ENCODE measurements around the gene SEC24D. TPM values are rescaled to one million over a fixed set of nuclear protein-coding genes. Genes with fewer than 3 reads are reported as not detected.
A peak's percentile ranks its signal among the peaks of the same experiment; 100 is the strongest.

SEC24D gene
- total RNA-seq, 2 donors from 2014 or later: 41.0 to 62.7 TPM

DNA sequence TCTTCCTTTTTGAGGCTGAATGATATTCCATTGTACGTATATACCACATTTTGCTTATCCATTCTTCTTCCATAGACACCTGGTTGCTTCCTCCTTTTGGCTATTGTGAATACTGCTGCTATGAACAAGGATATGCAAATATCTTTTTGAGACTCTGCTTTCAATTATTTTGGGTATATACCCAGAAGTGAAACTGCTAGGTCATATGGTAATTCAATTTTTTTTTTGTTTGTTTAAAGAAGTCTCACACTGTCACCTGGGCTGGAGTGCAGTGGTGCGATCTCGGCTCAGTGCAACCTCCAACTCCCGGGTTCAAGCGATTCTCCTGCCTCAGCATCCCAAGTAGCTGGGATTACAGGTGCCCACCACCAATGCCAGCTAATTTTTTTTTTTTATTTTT, 75.4 kb downstream of the SEC24D start:
- DNase-seq: no peak
- ATAC-seq: no peak
- intact Hi-C loops (cut with DNase I, micrococcal nuclease): no loop called here

DNA sequence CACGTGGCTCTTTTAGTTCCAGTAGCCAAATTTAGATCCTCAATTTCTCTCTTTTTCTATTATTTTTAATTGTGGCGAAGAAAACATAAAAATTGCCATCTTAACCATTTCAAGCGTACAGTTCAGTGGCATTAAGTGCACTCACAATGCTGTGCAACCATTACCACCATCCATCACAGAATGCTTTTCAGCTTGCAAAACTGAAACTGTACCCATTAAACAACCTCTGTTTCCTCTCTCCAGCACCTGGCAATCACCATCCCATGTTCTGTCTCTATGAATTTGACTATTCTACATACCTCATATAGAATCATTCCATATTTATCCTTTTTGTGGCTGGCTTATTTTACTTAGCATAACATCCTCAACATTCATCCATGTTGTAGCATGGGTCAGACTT, 75.8 kb downstream of the SEC24D start:
- intact Hi-C loops (cut with DNase I, micrococcal nuclease): no loop called here
- ATAC-seq (no peak), DNase-seq (no peak)

DNA sequence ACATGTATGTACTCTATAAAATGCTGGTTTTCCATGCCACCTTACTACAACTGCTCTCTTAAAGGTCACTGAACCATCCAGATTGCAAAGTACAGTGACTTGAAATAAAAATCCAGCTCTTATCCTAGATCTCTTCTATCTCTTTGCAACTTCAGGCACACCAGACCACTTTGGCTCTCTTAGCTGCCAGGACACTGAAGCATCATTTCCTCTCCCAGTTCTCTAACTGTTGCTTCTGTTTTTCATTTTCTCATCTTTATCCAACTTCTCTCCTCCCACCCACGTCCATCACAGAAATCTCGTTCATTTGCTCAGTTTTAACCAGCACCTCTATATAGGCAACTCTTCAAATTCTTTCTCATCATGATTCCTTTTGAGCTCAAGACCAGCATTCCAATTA, 76.4 kb downstream of the SEC24D start:
- DNase-seq: no peak
- ATAC-seq: no peak
- intact Hi-C loops (cut with DNase I, micrococcal nuclease): no loop called here

DNA sequence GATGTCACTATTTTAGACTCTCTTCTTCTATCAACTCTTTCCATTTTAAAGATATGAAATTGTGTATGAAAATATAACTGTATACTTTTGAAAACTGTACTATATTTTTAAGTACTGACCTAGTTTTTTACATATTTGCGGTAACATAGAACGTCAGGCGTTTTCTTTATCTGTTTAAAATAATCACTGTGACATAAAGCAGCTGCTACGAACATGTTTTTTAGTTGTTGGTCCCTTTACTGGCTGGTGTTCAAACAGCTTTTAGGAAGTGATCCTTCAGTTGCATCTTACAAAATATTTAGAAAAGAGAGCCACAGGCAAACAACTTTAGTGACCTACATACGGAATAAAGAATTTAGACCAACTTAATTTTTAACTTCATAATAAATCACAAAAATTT, 77.6 kb downstream of the SEC24D start:
- DNase-seq (no peak), ATAC-seq (no peak)
- intact Hi-C loops (cut with DNase I, micrococcal nuclease): no loop called here

DNA sequence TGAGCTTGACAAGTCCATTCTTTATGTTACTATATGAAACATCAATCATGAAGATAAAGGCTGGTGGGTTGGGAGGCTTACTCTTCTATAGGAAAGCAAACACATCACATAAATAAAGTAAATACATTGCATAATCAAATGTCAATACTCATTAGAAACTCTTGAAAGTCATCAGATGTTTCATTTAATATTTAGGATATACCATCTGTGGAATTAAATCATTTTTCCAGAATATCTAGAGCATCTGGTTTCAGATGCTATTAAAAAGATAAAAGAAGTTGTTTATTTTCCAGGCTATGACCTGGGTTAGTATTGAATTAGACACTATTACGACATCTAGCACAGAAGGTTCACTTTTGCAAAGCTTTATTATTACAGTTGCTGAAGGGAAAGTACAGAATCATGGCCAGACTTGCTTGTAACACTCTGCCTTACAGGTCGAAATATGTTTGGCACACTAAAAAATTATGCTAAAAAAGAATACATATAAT, 78.1 kb downstream of the SEC24D start:
- ATAC-seq: no peak
- DNase-seq: no peak
- intact Hi-C loops (cut with DNase I, micrococcal nuclease): no loop called here

DNA sequence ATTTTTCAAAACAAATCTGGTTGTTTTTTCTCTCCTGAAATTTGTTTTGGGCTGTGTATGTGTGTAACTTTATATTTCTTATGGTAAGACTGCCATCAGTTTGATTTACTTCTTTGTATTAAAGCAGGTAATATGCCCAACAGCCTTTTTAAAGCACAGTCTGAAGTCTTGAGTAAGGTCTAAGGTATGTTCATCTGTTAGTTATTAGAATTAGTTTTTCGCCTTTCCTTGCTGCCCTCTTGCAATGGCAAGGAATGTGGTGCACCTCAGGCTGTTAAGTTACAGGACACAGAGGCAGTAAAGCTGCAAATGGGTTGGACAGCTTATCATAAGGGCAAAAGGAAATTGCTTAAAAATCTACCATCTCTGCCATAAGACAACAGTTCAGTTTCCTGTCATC, 79.0 kb downstream of the SEC24D start:
- DNase-seq (no peak), ATAC-seq (no peak)
- intact Hi-C loops (cut with DNase I, micrococcal nuclease): no loop called here

DNA sequence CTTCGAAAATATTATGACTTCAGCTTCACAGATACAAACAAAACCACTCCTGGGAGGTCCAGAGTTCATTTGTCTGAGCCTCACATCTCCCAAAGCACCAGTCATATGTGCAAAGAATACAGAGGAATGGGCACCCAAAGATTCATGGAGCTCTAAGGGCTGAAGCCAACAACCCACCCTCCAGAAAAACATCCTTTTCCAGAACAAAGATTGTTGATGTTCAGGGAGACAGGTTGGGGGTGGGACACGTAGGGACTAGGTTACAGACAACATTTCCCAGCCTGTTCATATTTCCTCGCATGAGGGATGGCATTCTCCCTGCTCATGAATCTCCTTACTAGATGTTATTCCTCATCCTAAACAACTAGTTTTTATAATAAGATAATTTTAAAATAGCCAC, 79.5 kb downstream of the SEC24D start:
- DNase-seq: no peak
- ATAC-seq: no peak
- intact Hi-C loops (cut with DNase I, micrococcal nuclease): no loop called here

DNA sequence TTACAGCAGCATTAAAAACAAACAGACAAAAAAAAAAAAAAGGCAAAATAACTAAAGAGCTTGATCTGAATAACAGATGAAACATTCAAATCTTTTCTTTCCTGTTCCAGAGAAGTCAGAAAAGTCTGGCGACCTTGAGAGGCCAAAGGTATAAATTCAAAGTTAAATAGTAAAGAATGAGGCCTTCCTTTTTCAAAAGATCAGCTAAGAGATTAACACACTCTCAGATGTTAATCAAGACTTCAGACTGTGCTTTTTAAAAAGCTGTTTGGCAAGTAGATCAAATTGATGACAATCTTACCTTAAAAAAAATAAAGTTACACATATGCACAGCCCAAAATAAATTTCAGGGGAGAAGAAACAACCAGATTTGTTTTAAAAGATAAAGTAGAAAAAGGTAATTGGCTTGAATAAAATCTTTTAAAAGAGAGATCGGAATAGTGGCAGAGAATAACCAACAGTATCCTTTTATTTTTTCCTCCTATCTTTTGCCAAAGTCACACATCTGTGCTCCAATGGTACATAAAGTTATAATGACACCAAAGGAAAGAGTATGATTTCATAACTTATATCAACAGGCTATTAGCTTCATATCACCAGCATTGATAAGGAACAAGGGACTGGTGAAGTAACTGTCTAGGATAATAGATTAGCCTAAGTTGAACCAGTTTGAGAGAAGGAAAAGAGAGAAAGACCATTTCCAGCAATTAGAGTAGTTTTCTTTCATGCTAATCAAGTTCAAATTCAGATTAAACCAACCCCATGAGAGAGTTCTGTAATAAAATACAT, 80.3 kb downstream of the SEC24D start:
- ATAC-seq: no peak

DNA sequence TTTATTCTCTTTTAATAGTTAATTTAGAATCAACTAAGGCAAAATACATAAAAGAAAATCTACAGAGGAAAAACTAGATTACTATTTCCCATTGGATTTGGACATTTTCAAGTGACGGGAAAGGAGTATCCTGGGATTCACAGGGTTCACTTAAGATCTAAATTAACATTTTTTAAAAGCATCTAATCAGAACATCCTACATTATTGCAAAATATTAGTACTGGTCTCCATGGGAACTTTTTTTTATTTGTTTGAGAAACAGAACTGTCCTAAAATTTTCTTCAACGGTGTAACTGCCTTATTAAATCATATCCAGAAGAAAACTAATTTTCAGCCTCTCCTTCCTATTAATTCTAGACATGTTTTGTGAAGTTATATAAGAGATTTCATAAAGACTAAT, 81.0 kb downstream of the SEC24D start:
- no peak for ATAC-seq
- intact Hi-C loops (cut with DNase I, micrococcal nuclease): no loop called here

More for the DNA sequence above, 80.3 kb downstream of the SEC24D start:
- no peak for DNase-seq
- intact Hi-C loops (cut with DNase I, micrococcal nuclease): no loop called here

DNA sequence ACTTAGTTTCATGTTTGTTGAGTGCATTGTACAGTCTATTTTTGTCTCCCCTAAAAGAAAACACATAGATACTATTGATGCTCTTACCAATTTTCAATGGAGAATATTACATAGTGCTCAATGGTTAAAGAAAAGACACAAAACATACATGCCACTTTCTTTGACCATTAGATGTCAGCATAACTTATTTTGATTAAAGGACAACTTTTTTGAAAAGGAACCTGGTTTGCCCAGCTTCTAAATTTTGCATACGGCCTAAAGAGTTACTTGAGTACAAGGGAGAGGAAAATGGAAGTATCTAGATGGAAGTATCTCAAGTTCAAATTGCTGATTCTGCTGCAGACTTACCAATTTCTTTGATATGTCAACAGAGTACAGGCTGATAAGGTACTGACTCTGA, 82.2 kb downstream of the SEC24D start:
- no peak for DNase-seq
- intact Hi-C loops (cut with DNase I, micrococcal nuclease): no loop called here
- ATAC-seq: no peak

More for the DNA sequence above, 81.0 kb downstream of the SEC24D start:
- no peak for DNase-seq

DNA sequence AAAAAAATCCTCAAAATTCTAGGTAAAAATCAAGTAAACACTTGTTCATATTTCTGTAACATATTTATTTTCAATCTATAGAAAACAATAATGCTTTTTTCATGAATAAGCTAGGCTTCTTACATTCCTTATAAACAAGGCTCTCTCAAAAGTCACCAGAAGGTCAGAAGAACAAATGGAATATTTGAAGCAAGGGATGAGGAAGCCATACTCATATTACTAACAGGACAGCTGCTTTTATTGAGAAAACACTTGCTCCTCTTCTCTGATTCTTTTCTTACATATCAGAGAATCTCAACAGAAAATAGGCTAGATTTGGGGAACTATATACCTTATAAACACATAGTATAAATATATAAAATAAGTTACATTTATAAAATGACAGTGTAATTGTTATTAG, 82.8 kb downstream of the SEC24D start:
- intact Hi-C loops (cut with DNase I, micrococcal nuclease): no loop called here
- DNase-seq (no peak), ATAC-seq (no peak)

DNA sequence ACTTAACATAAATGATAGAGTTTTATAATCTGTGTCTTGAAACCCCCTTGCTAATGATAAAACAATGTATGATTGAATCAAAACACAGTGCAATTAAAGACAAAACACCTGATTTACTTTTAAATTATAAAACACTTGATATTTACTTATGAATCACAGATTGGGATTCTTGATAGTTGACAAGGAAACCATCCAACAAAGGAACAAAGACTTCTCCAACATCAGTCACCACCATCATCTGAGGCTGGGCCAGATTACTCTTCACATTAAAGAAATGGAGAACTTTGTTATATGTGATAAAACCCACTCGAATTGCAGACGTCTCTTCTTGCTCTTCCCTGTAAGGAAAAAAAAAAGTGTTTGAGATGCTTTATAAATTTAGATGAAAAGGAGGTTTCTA, 83.4 kb downstream of the SEC24D start:
- DNase-seq (no peak), ATAC-seq (no peak)
- intact Hi-C loops (cut with DNase I, micrococcal nuclease): no loop called here

DNA sequence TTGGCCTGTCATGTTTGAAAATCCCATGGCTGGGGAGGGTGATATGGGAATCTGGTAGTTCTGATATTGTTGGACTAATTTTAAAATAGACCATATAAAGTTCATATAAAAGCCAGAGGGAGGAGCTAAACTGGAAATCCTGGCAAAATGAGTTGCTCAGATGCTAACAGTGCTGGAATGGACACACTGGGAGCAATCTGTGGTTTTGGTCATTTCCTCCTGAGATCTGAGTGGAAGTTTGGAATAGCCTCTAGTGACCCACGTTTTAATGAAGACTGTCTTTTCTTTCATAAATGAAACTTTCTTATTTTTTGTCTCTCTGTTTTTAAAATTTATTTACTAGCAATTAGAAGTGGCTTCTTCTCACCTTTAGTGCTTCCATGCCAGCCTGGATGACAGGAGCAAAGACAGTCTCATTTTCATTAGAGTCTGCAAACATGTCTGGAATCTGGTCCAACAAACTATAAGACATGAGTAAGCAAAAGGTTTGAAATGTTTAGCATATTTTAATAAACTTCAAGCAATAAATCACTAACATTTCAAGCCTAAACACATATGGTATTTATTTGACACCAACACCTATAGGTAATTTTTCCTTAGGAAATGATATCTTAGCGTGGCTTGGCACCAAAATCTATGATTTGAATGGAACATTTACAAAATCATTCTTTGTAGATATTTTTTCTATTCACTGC, 84.2 kb downstream of the SEC24D start:
- ATAC-seq: no peak
- intact Hi-C loops (cut with DNase I, micrococcal nuclease): no loop called here
- DNase-seq: no peak

DNA sequence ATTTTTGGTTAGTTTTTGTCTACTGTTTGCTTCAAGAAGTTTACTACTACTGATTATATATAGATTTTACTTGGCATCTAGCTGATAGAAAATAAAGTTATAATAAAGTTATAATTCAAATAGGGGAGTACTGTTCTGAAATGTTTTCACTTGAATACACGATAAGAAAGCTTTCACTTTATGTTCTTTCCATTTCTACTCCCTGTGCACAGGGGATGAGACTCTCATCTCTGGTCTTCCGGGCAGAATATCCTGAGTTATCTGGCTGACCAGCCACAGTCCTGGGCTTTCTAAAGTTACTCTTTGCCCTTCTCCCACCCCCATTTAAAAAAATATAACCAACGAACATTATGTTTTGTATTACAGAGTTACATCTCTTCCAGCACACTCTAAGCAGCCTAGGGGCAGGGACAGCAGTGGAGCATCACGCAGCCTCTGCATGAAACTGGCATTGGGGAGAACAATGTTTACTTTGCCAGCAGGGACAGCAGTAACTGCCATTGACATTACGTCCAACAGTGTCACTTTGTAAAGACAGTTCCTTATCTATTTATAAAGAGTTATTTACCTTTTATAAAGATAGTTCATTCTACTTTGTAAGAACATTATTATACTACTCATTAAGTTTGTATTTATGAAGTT, 86.5 kb downstream of the SEC24D start:
- intact Hi-C loops (cut with DNase I, micrococcal nuclease): loop anchor here in 1 of 2 donors (10.0 kb wide), 1 partner anchor 155 kb away; no protein-coding TSS in a partner anchor
- ATAC-seq: no peak
- DNase-seq: no peak

DNA sequence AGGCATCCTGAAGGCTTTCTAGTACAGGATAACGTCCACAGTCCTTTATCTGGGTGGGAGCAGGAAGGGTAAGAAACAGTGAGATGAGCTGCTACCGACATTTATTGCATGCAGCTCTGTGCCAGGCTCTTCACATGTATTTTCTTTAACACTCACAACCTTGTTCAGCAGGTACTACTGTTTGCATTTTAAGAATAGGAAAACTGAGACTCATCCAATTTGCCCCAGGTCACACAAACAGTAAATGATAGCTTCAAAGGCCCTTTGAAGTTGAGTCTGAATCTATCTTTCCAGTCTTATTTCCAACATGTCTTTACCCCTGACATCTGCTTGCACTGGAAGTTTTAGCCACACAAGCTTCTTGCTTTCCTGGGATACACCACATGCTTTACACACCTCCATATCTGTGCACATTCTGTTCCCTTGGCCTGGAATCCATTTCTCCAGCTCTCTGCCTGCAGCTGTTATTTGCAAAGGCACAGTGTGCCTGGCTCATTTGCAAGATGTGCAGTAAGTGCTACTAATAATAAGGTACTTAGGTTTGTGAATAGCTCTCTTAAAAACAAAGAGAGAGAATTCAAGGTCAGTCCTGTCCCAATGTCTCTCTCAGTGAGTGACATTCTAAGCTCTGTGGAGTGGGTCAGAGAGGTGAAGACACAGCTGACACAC, 89.5 kb downstream of the SEC24D start:
- ATAC-seq (no peak), DNase-seq (peak in 1 of 2 donors; percentile 29)
- intact Hi-C loops (cut with DNase I, micrococcal nuclease): loop anchor here in 1 of 2 donors (10.0 kb wide), 1 partner anchor 158 kb away; no protein-coding TSS in a partner anchor

DNA sequence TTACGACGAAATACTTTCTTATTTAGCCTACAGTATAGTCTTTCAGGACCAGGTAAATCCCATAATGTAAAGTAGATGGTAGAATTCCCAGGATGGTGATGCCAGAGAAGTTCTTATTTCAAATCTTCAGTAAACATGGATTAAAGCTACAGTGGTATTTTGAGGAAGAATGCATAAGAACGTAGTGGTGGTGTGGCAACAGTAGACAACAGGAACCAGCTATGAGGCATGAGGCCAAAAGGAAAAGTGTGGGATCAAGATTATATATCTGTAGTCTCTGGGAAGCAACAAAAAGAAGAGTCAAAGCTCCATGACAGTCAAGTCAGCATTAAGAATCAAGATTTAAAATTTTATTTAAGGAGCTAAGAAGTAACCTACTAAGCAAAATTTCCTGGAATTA, 90.6 kb downstream of the SEC24D start:
- ATAC-seq (no peak), DNase-seq (no peak)
- intact Hi-C loops (cut with DNase I, micrococcal nuclease): loop anchor here in 1 of 2 donors (10.0 kb wide), 1 partner anchor 159 kb away; no protein-coding TSS in a partner anchor

DNA sequence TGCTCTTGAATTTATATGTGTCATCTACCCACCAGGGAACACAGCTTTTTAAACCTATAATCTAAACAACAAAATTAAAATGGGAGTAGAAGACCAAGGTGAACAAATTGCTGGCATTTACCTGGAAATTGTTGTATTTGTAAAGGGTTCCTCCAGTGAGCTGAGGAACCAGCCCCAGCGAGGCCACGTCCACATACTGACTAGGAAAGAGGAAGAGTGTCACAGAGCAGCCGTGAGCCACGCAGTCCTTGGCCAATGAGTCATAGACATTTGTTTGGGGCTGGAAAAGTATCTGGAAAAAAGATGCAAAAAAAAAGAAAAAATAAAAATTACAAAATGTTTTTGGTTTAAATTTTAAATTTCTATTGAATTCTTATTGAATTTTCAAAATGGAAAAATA, 92.1 kb downstream of the SEC24D start:
- DNase-seq (no peak), ATAC-seq (no peak)
- intact Hi-C loops (cut with DNase I, micrococcal nuclease): loop anchor here in 1 of 2 donors (10.0 kb wide), 1 partner anchor 161 kb away; no protein-coding TSS in a partner anchor

DNA sequence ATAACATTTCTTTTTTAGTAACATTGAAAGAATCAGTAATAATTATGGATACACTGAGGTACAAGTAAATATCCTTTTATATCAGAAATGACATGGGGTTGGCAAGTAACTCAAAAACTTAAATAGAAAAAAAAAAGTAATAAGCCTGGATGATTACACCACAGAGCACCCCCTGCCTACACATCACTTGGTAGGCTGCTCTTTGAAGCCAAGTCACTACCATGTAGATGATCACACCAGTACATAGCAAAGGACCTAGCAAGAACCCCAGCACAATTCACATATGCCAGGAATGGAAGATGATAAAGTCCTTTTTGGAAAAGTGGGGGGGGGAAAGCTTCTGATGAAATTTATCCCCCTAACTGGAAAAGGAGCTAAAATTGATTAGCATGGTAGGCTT, 93.9 kb downstream of the SEC24D start:
- DNase-seq: no peak
- intact Hi-C loops (cut with DNase I, micrococcal nuclease): loop anchor here in 1 of 2 donors (10.0 kb wide), 1 partner anchor 163 kb away; no protein-coding TSS in a partner anchor
- no peak for ATAC-seq

DNA sequence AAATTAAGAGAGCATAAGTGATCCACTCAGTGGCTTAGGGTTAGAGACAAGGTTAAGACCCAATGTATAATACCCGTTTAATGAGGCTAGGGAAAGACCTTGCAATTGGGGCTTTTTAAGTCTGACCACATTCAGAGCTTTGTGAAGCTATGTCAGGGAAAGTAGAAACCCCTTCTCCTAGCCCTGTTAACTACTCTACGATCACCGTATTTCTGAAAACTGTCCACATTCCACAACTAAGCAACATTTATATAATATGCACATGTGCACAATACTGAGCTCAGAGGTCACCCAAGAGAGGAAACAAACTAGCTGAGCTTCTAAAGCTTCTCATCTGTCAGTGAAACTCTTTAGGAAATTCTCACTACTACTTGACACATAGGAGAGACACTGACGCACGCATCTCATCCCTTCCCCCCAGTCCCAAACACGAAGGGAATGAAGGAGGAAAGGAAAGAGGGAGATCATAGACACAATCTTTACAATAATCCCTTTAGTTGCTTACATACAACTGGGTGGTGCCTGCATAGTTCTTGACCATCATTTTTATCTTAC, 94.5 kb downstream of the SEC24D start:
- intact Hi-C loops (cut with DNase I, micrococcal nuclease): loop anchor here in 1 of 2 donors (10.0 kb wide), 1 partner anchor 163 kb away; no protein-coding TSS in a partner anchor
- no peak for ATAC-seq
- DNase-seq: no peak
